HepG2 (cell line): ENCODE results near the gene MRNIP. TPM values are rescaled to one million over a fixed set of nuclear protein-coding genes. Genes with fewer than 3 reads are reported as not detected.
A peak's percentile ranks its signal among the peaks of the same experiment; 100 is the strongest.

Source experiments
- ATAC-seq: fragments of 200-7000 bp; cut with Tn5 transposase; 3 replicates; pipeline ENCODE4 v1.9.1; 2020; ENCODE audit warnings: mild to moderate bottlenecking, moderate library complexity
- BruUV-seq: library from RNA; stranded (reverse); fragments of 400-500 nt; replicated peaks from 2 replicates; lab custom pipeline; 2021; lab: Mats Ljungman, UMichigan
- CTCF ChIA-PET: fragments of 300-600 bp; formaldehyde crosslinking; extraction: SDS; loops from one replicate; lab custom pipeline; 2021; ENCODE audit warnings: low total read pairs, inconsistent platforms, low intra/inter-chr PET ratio; lab: Yijun Ruan, JAX
- POLR2A ChIA-PET: fragments of 350-600 bp; sonication (Branson Sonifier 250); formaldehyde crosslinking; loops from one replicate; lab custom pipeline; 2020; ENCODE audit warnings: antibody characterized with exemption, inconsistent platforms; lab: Yijun Ruan, JAX
- DNase-seq: peaks from one replicate; pipeline ENCODE4 v3.0.0-alpha.2; 2015; ENCODE audit warnings: low spot score
- FAIRE-seq: peaks from 3 replicates; lab custom pipeline; 2011; peaks lifted over from hg19 to GRCh38; lab: Jason Lieb, UNC
- H2AFZ ChIP-seq: one replicate; pipeline ENCODE4 v1.6.1; 2011; ENCODE audit warnings: low read length, inconsistent platforms
- H3K27ac ChIP-seq: fragments of 300-600 bp; 3 replicates; pipeline ENCODE4 v1.8.0; 2011; ENCODE audit warnings: mixed run types, mild to moderate bottlenecking, mixed read lengths, low read length, inconsistent platforms; ENCODE audit not compliant: insufficient read depth; ENCODE audit errors: extremely low read length
- H3K27me3 ChIP-seq, 2 experiments: fragments of 200-600 bp in 1 of 2; 2 replicates in 1 of 2; 3 replicates in 1 of 2; pipeline versions ENCODE4 v1.6.0 to v1.8.0; 2011; ENCODE audit warnings: low read length in 2 of 2, mild to moderate bottlenecking in 2 of 2, moderate library complexity in 2 of 2, inconsistent platforms in 1 of 2; ENCODE audit not compliant: insufficient read depth in 2 of 2, control insufficient read depth in 1 of 2
- H3K36me3 ChIP-seq, 2 experiments: fragments of 200-600 bp in 1 of 2; replicated peaks in 1 of 2; 2 replicates in 1 of 2; 3 replicates in 1 of 2; pipeline versions ENCODE4 v1.5.1 to v1.8.0; 2011; ENCODE audit warnings: low read length in 2 of 2, inconsistent platforms in 1 of 2; ENCODE audit not compliant: insufficient read depth in 2 of 2, control insufficient read depth in 1 of 2
- H3K4me1 ChIP-seq: 2 replicates; pipeline ENCODE4 v1.5.1; 2012; ENCODE audit warnings: low read length, inconsistent platforms; ENCODE audit not compliant: insufficient read depth
- H3K4me2 ChIP-seq: 2 replicates; pipeline ENCODE4 v1.6.0; 2011; ENCODE audit warnings: low read depth, low read length, inconsistent platforms
- H3K4me3 ChIP-seq, 3 experiments: fragments of 200-600 bp in 1 of 3; sonication (generic), shearing (Covaris generic) in 1 of 3; replicated peaks in 1 of 3; 2 replicates each; pipeline ENCODE4 v1.5.1; 2011 to 2016; ENCODE audit warnings: low read length in 3 of 3, inconsistent platforms in 2 of 3, low read depth in 2 of 3, mild to moderate bottlenecking in 2 of 3, control low read depth in 1 of 3, mixed read lengths in 1 of 3; ENCODE audit not compliant: insufficient read depth in 1 of 3
- H3K79me2 ChIP-seq: one replicate; pipeline ENCODE4 v1.6.1; 2011; ENCODE audit warnings: low read length, inconsistent platforms; ENCODE audit not compliant: insufficient read depth
- H3K9ac ChIP-seq: 2 replicates; pipeline ENCODE4 v1.6.0; 2011; ENCODE audit warnings: mild to moderate bottlenecking, low read depth, low read length, inconsistent platforms; ENCODE audit not compliant: insufficient read depth
- H3K9me3 ChIP-seq: 2 replicates; pipeline ENCODE4 v1.5.1; 2012; ENCODE audit warnings: mild to moderate bottlenecking, low read length
- H4K20me1 ChIP-seq: 2 replicates; pipeline ENCODE4 v1.6.0; 2011; ENCODE audit warnings: inconsistent platforms, mild to moderate bottlenecking, low read length, moderate library complexity; ENCODE audit not compliant: insufficient read depth
- AGO2 ChIP-seq: fragments of 200-400 bp; formaldehyde crosslinking; optimal IDR thresholded peaks from 2 replicates; pipeline ENCODE3; 2017; ENCODE audit warnings: mild to moderate bottlenecking, low read depth, low read length, moderate library complexity
- EED ChIP-seq: sonication (generic); formaldehyde crosslinking; IDR thresholded peaks from 2 replicates; pipeline ENCODE4 v1.5.0; 2020; ENCODE audit warnings: mild to moderate bottlenecking, missing genetic modification reagents
- NBN ChIP-seq: fragments of 450-650 bp; conservative IDR thresholded peaks from 2 replicates; pipeline ENCODE4 v1.6.1; 2017
- POLR2G ChIP-seq: fragments of 200-400 bp; formaldehyde crosslinking; IDR thresholded peaks from 2 replicates; pipeline ENCODE4 v1.6.1; 2018; ENCODE audit warnings: mild to moderate bottlenecking, low read depth, low read length, moderate library complexity
- ZNF143 ChIP-seq: sonication (generic); formaldehyde crosslinking; IDR thresholded peaks from 2 replicates; pipeline ENCODE4 v1.4.0; 2020; ENCODE audit warnings: missing genetic modification reagents
- ZNF563 ChIP-seq: sonication (generic); formaldehyde crosslinking; IDR thresholded peaks from 2 replicates; pipeline ENCODE4 v1.8.0; 2022; ENCODE audit warnings: mild to moderate bottlenecking, moderate library complexity, missing genetic modification reagents
- WGBS: methylation state at CpG from one replicate; pipeline ENCODE4 v1.1.6; 2017; ENCODE audit warnings: low lambda C conversion rate; 5-methylcytosine and 5-hydroxymethylcytosine counted together
- in situ Hi-C: cut with HindIII; loops from 2 replicates; pipeline ENCODE4 v1.10.0; 2017; ENCODE audit warnings: low pct_unique_long_range_greater_than_20kb; ENCODE audit not compliant: extremely low pct_ligation_motif_present
- intact Hi-C: fragments of 100-400 bp; cut with micrococcal nuclease; formaldehyde crosslinking; loops from one replicate; pipeline ENCODE4 v1.10.0; 2022; ENCODE audit not compliant: unreplicated experiment
- polyA plus RNA-seq, 8 experiments: library from polyadenylated mRNA; depleted of rRNA in 3 of 8; stranded (reverse) in 7 of 8; unstranded in 1 of 8; fragments of >200 nt; fragmentation: Illumina TruSeq in 4 of 8; extraction: Trizol in 4 of 8; gene quantifications; 2 replicates each; pipeline versions ENCODE4 v1.2.1 to v1.2.3, GENCODE V29; 2011 to 2016; ENCODE audit warnings: low read depth in 4 of 8, missing spikeins in 1 of 8, mixed read lengths in 1 of 8; ENCODE audit not compliant: insufficient read depth in 1 of 8
- total RNA-seq, 5 experiments: library from RNA; depleted of rRNA; stranded (reverse); fragments of >200 nt; fragmentation: Illumina TruSeq; extraction: Trizol; gene quantifications; 2 replicates each; pipeline ENCODE4 v1.2.3, GENCODE V29; 2016; ENCODE audit warnings: low read depth in 1 of 5
- TF ChIP-seq, protein P1 (sequence below): sonication (generic); formaldehyde crosslinking; IDR thresholded peaks from 2 replicates; pipeline ENCODE4 v1.4.0; 2020; ENCODE audit warnings: mild to moderate bottlenecking, missing genetic modification reagents

The MRNIP gene
- total and polyA plus RNA-seq, 2 of the 13 experiments (the other 11 are each of a cell fraction or from before 2014, with no cell fraction given), result 15.5 to 34.1 TPM

DNA sequence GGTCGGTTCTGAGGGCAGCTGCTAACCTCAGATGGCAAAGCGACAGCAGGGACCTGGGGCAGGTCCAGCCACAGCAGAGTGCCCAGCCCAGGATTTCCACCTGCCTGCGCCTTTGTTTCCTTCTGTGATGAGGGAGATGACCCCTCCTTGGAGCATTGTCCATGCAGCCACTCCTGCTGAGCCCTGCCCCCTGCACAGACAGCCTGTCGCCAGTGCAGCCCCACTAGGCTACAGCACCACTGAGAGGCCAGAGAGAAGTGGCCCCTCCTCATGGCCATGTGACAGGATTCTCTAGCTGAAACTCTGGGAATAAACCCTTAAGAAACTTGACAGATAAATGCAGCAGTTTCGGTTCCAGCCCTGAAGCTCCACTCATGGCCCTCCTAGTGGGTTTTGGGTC lies 10.5 kb upstream of the MRNIP start (continued):
- TF ChIP-seq ZNF143 (CRISPR knock-in tag), result no peak
- TF ChIP-seq ZNF563 (CRISPR knock-in tag), result no peak
- TF ChIP-seq NBN, result no peak

DNA sequence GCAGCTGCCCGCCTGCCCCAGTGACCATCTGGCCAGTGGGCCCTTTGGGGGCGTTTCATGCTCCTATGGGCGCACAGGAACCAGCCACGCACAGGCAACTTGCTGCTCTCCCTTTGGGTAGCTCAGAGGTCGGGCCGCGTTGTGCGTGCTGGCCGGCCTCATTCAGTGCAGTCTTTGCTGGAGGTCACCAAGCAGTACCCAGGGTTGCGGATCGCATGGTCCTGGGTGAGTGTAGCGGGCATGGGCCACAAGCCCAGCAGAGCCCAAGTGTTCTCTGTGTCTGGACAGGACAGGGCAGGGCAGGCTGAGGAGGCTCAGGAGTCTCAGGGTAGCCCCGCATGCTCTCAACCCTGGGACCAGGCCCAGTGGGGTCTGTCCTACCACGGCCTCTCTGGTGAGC lies 9.9 kb upstream of the MRNIP start:
- no peaks in the 10 kb centered on the region for H3K9me3 ChIP-seq
- no peak overlapping the region for H3K9ac ChIP-seq
- DNase-seq (no peak), FAIRE-seq (no peak), ATAC-seq (no peak)
- BruUV-seq, result no TSS peak
- POLR2A ChIA-PET, result no interaction called here
- CTCF ChIA-PET, result no interaction called here
- intact Hi-C loops (loop anchor here (5.0 kb wide), 1 partner anchor 1274 kb away; no protein-coding TSS in a partner anchor), in situ Hi-C loops (no loop called here)
- WGBS, result 99% methylated on average over 10 of the region's 14 CpGs
- no peak overlapping the region for H2AFZ ChIP-seq
- H3K27ac ChIP-seq, result no peak overlapping the region
- H3K27me3 ChIP-seq, result no peaks in the 10 kb centered on the region
- H3K4me1 ChIP-seq, result no peaks in the 10 kb centered on the region
- H3K4me2 ChIP-seq, result no peak overlapping the region
- H4K20me1 ChIP-seq, result no peaks in the 10 kb centered on the region
- no peak for TF ChIP-seq EED (CRISPR knock-in tag)
- peak; percentile 32 for TF ChIP-seq AGO2
- peaks cover 30 to 41% of the 10 kb centered on the region in 2 experiments; a peak in 4 of 5 replicates for H3K36me3 ChIP-seq
- no peak overlapping the region for H3K4me3 ChIP-seq
- H3K79me2 ChIP-seq, result no peaks in the 10 kb centered on the region

DNA sequence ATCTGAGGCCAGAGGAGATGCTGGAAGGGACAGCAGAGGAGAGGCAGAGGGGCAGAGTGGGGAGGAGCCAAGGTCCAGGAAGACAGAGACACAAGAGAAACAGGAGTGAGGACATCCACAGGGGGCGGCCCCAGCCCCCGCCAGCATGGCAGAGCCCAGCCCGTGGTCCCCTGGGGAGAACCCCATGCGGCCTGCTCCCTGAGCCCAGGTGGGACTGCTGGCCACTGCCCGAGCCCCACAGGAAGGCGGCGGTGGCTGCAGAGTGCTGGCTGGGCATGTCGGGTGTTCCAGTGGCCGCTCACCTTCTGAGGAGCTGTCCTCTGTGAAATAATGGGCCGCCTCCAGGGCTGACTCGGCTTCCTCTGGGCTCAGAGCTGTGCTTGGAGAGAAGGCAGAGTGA lies 8.9 kb upstream of the MRNIP start:
- no peak for ATAC-seq
- in situ Hi-C loops, result no loop called here
- 76% methylated on average over 3 of the region's 11 CpGs for WGBS

More for the DNA sequence above, 8.9 kb upstream of the MRNIP start:
- Histone ChIP-seq H3K27ac (no peak overlapping the region), H4K20me1 (no peaks in the 10 kb centered on the region), H3K4me1 (no peaks in the 10 kb centered on the region), H3K27me3 (no peaks in the 10 kb centered on the region), H2AFZ (no peak overlapping the region), H3K4me2 (no peak overlapping the region), H3K4me3 (no peak overlapping the region), H3K9ac (no peak overlapping the region), H3K36me3 (peaks cover 25 to 42% of the 10 kb centered on the region in 2 experiments; a peak in 4 of 5 replicates), H3K79me2 (no peaks in the 10 kb centered on the region), H3K9me3 (no peaks in the 10 kb centered on the region)
- BruUV-seq, result no TSS peak
- TF ChIP-seq POLR2G (0 out of 2 replicates have a peak, but pooled peaks have one; percentile 9), AGO2 (peak; percentile 76)
- TF ChIP-seq, protein P1, sequence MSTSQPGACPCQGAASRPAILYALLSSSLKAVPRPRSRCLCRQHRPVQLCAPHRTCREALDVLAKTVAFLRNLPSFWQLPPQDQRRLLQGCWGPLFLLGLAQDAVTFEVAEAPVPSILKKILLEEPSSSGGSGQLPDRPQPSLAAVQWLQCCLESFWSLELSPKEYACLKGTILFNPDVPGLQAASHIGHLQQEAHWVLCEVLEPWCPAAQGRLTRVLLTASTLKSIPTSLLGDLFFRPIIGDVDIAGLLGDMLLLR (CRISPR knock-in tag), result no peak
- intact Hi-C loops, result loop anchor here (5.0 kb wide), 1 partner anchor 1275 kb away; no protein-coding TSS in a partner anchor
- FAIRE-seq (no peak), DNase-seq (no peak)
- POLR2A ChIA-PET, result no interaction called here
- CTCF ChIA-PET, result no interaction called here
